Stimulated activated CD4-positive, alpha-beta T cell treated with anti-CD3 and anti-CD28 coated beads, TNF-alpha, amount 100 ng/mL, for 24 hours (primary cell): ENCODE measurements around the gene FAM234B.
A peak's percentile ranks its signal among the peaks of the same experiment; 100 is the strongest.

Experiments used
- DNase-seq, 3 experiments: peaks; one replicate each; pipeline ENCODE4 v3.0.0-alpha.2; 2020; ENCODE audit warnings: low read depth in 3 of 3

The FAM234B gene

GRCh38 chr12:13091832-13092231 lies 47.7 kb downstream of the FAM234B start:
- no peak for DNase-seq

GRCh38 chr12:13093191-13093847 lies 49.1 kb downstream of the FAM234B start:
- DNase-seq, result no peak

GRCh38 chr12:13093848-13094220 lies 49.7 kb downstream of the FAM234B start:
- DNase-seq, result no peak

- no peak for DNase-seq
Measured at GRCh38 chr12:13094367-13094766, 50.2 kb downstream of the FAM234B start.

GRCh38 chr12:13095266-13095995 lies 51.2 kb downstream of the FAM234B start:
- no peak for DNase-seq

- no peak for DNase-seq
Measured at GRCh38 chr12:13097491-13098011, 53.4 kb downstream of the FAM234B start.

- DNase-seq, result no peak
Measured at GRCh38 chr12:13099066-13099843, 55.1 kb downstream of the FAM234B start.

- no peak for DNase-seq
Measured at GRCh38 chr12:13099844-13100604, 55.8 kb downstream of the FAM234B start.

GRCh38 chr12:13100605-13100881 lies 56.4 kb downstream of the FAM234B start:
- DNase-seq, result no peak

- DNase-seq, result peak; percentile 71 to 83 (median 72)
Measured at GRCh38 chr12:13100882-13101769, 56.9 kb downstream of the FAM234B start.

- DNase-seq, result no peak
Measured at GRCh38 chr12:13101821-13102375, 57.7 kb downstream of the FAM234B start.

- no peak for DNase-seq
Measured at GRCh38 chr12:13102461-13103195, 58.4 kb downstream of the FAM234B start.

- DNase-seq, result no peak
Measured at GRCh38 chr12:13103391-13104033, 59.3 kb downstream of the FAM234B start, which contains the start of gene GSG1. Gene GSG1, minus strand, starts transcription at chr12:13103667. Its CDS starts 155 bp downstream, at chr12:13103512.

- no peak for DNase-seq
Measured at GRCh38 chr12:13104409-13104808, 60.2 kb downstream of the FAM234B start.

GRCh38 chr12:13105781-13106180 lies 61.6 kb downstream of the FAM234B start:
- DNase-seq, result no peak

GRCh38 chr12:13106666-13107065 lies 62.5 kb downstream of the FAM234B start:
- no peak for DNase-seq

- DNase-seq, result no peak
Measured at GRCh38 chr12:13112968-13113367, 68.8 kb downstream of the FAM234B start.

GRCh38 chr12:13114251-13115052 lies 70.3 kb downstream of the FAM234B start:
- no peak for DNase-seq
